Activated CD4-positive, CD25-positive, alpha-beta regulatory T cell treated with anti-CD3 and anti-CD28 coated beads, Interleukin-2, amount 50 U/mL, for 16 hours (primary cell): ENCODE measurements around the gene ABHD16B.
A peak's percentile ranks its signal among the peaks of the same experiment; 100 is the strongest.
"Not testable (repeated sequence)": the region's sequence is repeated elsewhere in the genome, so short reads cannot be mapped to it uniquely, and the experiment has no call there.

Source experiments
- DNase-seq: peaks from one replicate; pipeline ENCODE4 v3.0.0-alpha.2; 2020; ENCODE audit warnings: low read depth, low spot score

Gene ABHD16B

DNA sequence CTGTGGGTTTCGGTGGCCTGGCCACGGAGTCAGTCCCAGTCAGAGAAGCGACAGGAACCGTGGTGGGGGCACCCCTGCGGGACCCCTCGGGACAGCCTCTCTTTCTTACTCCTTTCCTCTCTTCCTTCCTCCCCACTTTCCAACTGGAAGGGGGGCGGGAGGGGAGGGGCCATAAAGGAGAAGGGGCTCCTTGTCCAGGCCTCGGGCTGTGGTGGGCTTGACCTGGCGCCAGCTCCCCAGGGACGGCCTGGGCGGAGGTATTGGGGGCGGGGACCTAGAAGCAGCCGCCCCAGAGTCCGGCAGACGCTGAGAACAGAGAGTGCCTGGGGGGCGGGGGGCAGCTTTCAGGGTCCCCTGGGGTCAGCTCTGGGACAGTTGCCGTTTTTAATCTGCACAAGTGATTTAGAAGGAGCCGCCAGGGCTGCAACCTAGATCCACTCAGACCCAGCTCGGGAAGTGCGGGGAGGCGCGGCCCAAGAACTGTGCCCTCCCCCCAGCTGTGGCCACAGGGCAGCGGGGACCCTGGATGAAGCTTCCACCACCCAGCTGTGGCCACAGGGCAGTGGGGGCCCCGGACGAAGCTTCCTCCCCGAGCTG is 6.4 kb upstream of the ABHD16B start:
- no peak for DNase-seq

- DNase-seq, result no peak
Measured at GRCh38 chr20:63855363-63856097, 5.8 kb upstream of the ABHD16B start.

DNA sequence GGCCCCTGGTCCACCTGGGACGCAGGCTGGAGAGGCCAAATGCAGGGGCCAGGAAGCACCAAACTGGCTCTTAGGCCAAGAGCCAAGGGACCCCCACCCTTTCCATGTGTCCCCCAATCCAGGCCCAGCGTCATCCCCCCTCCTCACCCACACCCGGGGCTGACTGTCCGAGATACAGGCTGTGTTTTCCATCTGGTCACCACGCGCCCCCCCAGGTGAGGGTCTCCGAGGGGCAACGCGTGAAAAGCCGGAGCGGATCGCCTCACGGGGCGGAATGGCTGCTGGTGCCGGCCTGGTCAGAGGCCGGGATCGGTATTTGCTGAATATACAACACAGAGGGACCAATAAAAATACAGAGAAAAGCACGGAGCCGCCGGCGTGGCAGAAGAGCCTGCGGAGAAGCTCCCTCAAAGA is 5.2 kb upstream of the ABHD16B start:
- DNase-seq, result no peak

GRCh38 chr20:63857764-63858392 is 3.4 kb upstream of the ABHD16B start:
- DNase-seq, result no peak

GRCh38 chr20:63858393-63859165 is 2.7 kb upstream of the ABHD16B start:
- DNase-seq, result no peak

GRCh38 chr20:63859166-63859699 is 2.1 kb upstream of the ABHD16B start:
- no peak for DNase-seq

- DNase-seq, result no peak
Measured at GRCh38 chr20:63860325-63861051, 810 bp upstream of the ABHD16B start.

- DNase-seq, result no peak
Measured at GRCh38 chr20:63861981-63862901, 943 bp downstream of the ABHD16B start.

DNA sequence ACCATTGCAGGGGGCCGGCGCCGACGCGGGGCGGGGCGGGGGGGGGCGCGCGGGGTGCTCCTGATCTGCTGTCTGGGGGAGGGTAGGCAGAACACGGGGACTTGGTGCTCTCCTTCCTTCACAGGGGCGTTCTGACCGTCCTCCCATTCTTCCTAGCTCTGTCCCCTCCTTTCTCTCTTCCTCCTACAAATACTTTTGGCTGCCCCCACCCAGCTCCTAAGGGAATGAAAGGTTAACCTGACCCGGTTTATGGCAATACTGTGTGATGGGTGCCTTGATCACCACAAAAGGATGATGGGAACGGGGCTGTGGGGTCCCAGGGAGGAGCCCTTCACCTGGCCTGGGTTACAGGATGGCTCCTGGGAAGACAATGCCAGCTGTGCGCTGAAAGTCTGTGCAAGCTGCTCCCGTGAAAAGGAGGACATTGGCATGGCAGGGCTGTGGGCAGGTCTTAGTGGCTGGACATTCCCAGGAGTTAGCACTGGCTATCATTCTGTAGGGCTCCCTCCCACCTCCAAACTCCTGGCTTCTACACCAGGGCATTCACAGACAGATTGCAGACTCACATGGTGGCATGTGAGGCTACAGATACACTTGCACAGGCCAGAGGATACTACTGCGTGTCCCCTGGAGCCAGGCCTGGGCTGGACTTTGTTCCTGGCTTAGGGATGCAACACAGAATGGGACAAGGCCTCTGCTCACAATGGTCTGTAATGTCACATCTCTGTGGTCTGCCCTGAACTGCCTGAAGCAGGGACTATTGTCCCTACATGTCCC is 1.9 kb downstream of the ABHD16B start:
- DNase-seq, result no peak

DNA sequence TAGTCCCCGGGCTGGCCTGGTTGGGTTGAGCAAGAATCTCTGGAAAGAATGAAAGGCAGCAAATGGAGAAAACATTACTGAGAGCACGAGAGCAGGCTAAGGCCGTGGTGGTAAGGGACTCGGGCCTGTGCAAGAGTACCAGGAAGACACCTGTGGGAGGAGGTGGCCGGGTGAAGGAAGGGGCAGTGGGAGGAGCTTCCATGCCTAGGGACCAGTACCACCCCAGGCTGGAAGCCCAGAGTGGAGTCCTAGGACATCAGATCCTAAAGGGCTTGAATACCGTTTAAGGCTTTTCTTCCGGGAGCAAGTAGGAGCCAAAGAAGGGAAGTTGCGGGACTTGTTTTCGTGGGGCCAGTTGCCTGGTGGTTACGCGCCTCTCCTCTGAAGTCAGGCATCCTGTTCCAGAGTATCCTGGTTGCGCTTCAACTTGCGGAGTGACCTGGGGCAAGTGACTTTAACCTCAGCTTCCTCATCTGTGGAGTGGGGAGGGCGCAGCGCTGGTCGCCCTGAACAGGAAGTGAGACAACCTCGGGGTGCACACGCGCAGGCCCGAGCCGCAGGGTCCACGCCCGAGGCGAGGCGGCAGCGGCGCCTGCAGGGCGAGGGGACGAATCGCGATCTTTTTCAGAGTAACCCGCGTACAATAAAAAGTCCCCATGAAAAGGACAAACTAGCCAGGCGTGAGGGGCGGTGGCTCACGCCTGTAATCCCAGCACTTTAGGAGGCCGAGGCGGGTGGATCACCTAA is 2.7 kb downstream of the ABHD16B start:
- peak; percentile 58 for DNase-seq

DNA sequence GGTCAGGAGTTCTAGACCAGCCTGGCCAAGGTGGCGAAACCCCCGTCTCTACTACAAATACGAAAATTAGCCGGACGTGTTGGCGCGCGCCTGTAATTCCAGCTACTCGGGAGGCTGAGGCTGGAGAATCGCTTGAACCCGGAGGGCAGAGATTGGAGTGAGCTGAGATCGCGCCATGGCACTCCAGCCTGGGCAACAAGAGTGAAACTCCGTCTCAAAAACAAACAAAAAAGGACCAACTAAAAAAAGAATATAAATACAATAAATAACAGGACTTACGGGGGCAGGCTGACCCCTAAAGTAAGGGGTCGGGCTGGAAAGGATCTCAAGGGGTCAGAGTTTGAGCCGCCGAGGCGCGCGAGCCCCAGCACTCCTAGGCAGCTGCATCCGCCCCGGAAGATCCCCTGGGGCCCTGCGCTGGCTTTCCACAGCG is 3.3 kb downstream of the ABHD16B start:
- no peak for DNase-seq

DNA sequence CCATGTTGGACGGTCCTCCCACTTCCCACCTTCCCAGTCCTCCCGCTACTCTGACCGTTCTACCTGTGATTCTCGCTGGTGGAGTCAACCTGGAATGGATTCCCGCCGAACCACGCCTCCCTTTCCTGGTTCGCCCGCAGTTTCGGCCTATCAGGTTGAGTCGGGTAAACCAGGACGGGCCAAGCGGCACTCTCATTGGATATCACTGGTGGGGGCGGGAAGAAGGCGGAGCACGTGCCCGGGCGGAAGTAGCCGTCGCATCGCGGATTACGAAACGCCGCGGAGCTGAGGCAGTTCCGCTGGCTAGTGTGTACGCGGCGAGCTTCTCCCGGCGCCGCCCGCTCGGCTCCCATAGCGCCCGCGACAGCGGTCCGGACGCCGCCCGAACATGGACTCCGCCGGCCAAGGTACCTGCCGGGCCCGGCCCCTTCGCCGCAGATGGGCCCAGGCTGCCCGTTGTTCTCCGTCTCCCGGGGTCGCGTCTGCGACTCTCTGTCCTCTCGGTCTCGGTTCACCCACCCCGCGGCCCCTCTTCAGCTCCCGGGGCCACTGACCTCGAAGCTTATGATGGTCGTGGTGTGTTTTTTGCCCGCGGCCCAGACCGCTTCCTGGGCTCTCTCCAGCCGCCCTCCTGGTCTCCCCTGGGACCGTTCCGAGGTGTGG is 3.8 kb downstream of the ABHD16B start, which contains the start of gene TPD52L2:
Gene TPD52L2, plus strand, starts transcription at position 293 of the 663 bp plus-strand sequence. Its CDS starts 96 bp downstream, at position 389.
- peak; percentile 96 for DNase-seq

DNA sequence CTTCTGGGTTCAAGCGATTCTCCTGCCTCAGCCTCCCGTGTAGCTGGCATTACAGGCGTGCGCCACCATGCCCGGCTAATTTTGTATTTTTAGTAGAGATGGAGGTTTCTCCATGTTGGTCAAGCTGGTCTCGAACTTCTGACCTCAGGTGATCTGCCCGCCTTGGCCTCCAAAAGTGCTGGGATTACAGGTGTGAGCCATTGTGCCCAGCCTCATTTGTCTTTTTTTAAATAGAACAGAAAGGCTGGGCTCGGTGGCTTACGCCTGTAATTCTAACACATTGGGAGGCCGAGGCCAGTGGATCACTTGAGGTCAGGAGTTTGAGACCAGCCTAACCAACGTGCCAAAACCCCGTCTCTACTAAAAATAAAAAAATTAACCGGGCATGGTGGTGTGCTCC is 5.7 kb downstream of the ABHD16B start:
- not testable (repeated sequence) for DNase-seq

GRCh38 chr20:63868264-63868663 is 7.0 kb downstream of the ABHD16B start:
- DNase-seq, result no peak

DNA sequence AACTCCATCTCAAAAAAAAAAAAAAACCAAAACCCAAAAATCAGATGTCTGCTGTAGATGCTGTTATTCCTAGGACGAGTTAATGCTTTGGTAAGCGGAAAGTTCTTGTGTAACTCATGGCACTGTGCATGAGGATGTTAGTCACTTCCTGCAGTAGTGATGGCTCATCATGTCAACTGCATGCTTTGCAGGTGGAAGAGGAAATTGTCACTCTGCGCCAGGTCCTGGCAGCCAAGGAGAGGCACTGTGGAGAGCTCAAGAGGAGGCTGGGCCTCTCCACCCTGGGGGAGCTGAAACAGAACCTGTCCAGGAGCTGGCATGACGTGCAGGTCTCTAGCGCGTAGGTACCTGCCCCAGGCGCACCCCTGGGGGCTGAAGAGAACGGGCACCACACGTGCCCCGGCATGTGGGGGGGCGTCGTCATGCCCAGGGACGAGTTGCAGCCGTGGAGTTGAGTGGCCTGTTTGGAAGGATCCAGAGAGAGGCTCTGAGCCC is 12.2 kb downstream of the ABHD16B start:
- no peak for DNase-seq

DNA sequence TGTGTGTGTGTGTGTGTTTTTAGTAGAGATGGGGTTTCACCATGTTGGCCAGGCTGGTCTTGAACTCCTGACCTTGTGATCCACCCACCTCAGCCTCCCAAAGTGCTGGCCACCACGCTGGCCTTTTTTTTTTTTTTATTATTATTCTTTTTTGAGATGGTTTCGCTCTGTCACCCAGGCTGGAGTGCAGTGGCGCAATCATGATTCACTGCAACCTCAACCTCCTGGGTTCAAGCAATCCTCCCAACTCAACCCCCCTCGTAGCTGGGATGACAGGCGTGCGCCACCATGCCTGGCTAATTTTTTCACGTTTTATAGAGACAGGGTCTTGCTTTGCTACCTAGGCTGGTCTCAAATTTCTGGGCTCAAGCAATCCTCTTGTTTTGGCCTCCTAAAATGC is 12.9 kb downstream of the ABHD16B start:
- not testable (repeated sequence) for DNase-seq

- DNase-seq, result no peak
Measured at GRCh38 chr20:63876489-63877036, 15.3 kb downstream of the ABHD16B start.
